ENCODE results near the gene S100A11. TPM values are rescaled to one million over a fixed set of nuclear protein-coding genes. Genes with fewer than 3 reads are reported as not detected.

S100A11 gene
- polyA plus RNA-seq, 1 of the 3 experiments (the other 2 are of a cell fraction) = 736 TPM

DNA sequence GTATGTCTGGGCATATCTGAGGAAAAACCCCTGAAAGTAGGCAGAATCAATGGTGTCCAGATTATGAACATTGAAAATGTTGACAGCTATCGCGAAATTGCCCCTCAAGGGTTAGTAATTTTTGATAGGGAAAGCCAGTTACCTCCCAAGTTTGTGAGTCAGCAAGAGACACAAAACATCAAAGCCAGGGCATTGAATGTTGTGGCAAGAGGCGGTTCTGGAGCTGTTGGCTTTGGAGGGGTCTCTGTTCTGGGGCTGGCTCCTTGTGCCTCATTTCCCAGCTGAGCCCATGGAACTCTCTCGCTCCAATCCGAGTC lies 10.6 kb upstream of the S100A11 start:
- no peaks in the 10 kb centered on the region for H3K9me3 ChIP-seq
- H3K4me1 ChIP-seq (ENCODE audit: control insufficient read depth in 1 of 2, insufficient read depth in 2 of 2, low read depth in 1 of 2, low read length in 1 of 2) = peaks cover 11 to 12% of the 10 kb centered on the region in 2 experiments; a peak in 3 of 4 replicates
- H3K4me3 ChIP-seq (ENCODE audit: low read depth in 2 of 2, low read length in 1 of 2) = peak overlapping the region; percentile 26 to 55; a peak in 3 of 4 replicates
- POLR2A ChIA-PET = no interaction called here
- H3K9me2 ChIP-seq = no peaks in the 10 kb centered on the region
- H4K20me1 ChIP-seq (ENCODE audit: insufficient read depth) = no peaks in the 10 kb centered on the region
- CTCF ChIA-PET = interaction anchor here (0.9 to 3.0 kb wide), 4 partner anchors 12 to 411 kb away, joined by 3 to 12 read pairs (median 3); no protein-coding TSS in a partner anchor
- H3K27me3 ChIP-seq (ENCODE audit: insufficient read depth) = peaks cover 7% of the 10 kb centered on the region; the same call in 1 of the 2 replicates
- 83% methylated on average over 2 of the region's 5 CpGs for WGBS (ENCODE audit: low lambda C conversion rate)
- no peaks in the 10 kb centered on the region for H3K36me3 ChIP-seq (replicated peaks in 1 of 2; ENCODE audit: control insufficient read depth in 1 of 2, insufficient read depth in 2 of 2, low read length in 1 of 2)
- H3K9ac ChIP-seq = peak overlapping the region; percentile 85
- H3K79me2 ChIP-seq (ENCODE audit: insufficient read depth) = no peaks in the 10 kb centered on the region
- H2AFZ ChIP-seq (ENCODE audit: low read depth) = peak overlapping the region; percentile 87
- peak overlapping the region; percentile 77 for H3K4me2 ChIP-seq
- H3F3A ChIP-seq (replicated peaks; ENCODE audit: insufficient read depth) = peaks cover 24% of the 10 kb centered on the region
- peak overlapping the region; percentile 90 to 97 for H3K27ac ChIP-seq (ENCODE audit: low read depth in 2 of 2, low read length in 1 of 2)
- no peak for DNase-seq
- TF ChIP-seq RFX5 (IDR thresholded peaks at IDR 0.05; ENCODE audit: low read length) = no peak
- TF ChIP-seq NFIC (IDR thresholded peaks at IDR 0.05; ENCODE audit: borderline replicate concordance) = no peak
- no peak for TF ChIP-seq EP300 (IDR thresholded peaks at IDR 0.05; ENCODE audit: borderline replicate concordance in 1 of 2, low read depth in 1 of 2, low read length in 1 of 2)
- no peak for TF ChIP-seq EZH2phosphoT487 (IDR thresholded peaks at IDR 0.05; ENCODE audit: borderline replicate concordance, low read depth)
- TF ChIP-seq TEAD4 (IDR thresholded peaks at IDR 0.05; ENCODE audit: borderline replicate concordance, insufficient read depth) = no peak

GRCh38 chr1:152044386-152044785 lies 7.6 kb upstream of the S100A11 start:
- Histone ChIP-seq H3K9me3 (no peaks in the 10 kb centered on the region), H3K79me2 (ENCODE audit: insufficient read depth) (no peaks in the 10 kb centered on the region), H3K27ac (ENCODE audit: low read depth in 2 of 2, low read length in 1 of 2) (no peak overlapping the region), H3K27me3 (ENCODE audit: insufficient read depth) (peaks cover 27% of the 10 kb centered on the region), H3K4me3 (ENCODE audit: low read depth in 2 of 2, low read length in 1 of 2) (no peak overlapping the region), H3K9ac (no peak overlapping the region), H3K4me1 (ENCODE audit: control insufficient read depth in 1 of 2, insufficient read depth in 2 of 2, low read depth in 1 of 2, low read length in 1 of 2) (peaks cover 11 to 12% of the 10 kb centered on the region in 2 experiments; a peak in 3 of 4 replicates), H3F3A (replicated peaks; ENCODE audit: insufficient read depth) (peaks cover 24% of the 10 kb centered on the region), H3K4me2 (no peak overlapping the region), H3K9me2 (no peaks in the 10 kb centered on the region), H4K20me1 (ENCODE audit: insufficient read depth) (no peaks in the 10 kb centered on the region), H3K36me3 (replicated peaks in 1 of 2; ENCODE audit: control insufficient read depth in 1 of 2, insufficient read depth in 2 of 2, low read length in 1 of 2) (no peaks in the 10 kb centered on the region), H2AFZ (ENCODE audit: low read depth) (no peak overlapping the region)
- DNase-seq = no peak
- TF ChIP-seq EZH2phosphoT487 (IDR thresholded peaks at IDR 0.05; ENCODE audit: borderline replicate concordance, low read depth) = no peak
- TF ChIP-seq RAD21 (IDR thresholded peaks at IDR 0.05; ENCODE audit: low read length) = no peak
- no peak for TF ChIP-seq ELF1 (IDR thresholded peaks at IDR 0.05)
- no peak for TF ChIP-seq NFIC (IDR thresholded peaks at IDR 0.05; ENCODE audit: borderline replicate concordance)
- TF ChIP-seq, protein P1, sequence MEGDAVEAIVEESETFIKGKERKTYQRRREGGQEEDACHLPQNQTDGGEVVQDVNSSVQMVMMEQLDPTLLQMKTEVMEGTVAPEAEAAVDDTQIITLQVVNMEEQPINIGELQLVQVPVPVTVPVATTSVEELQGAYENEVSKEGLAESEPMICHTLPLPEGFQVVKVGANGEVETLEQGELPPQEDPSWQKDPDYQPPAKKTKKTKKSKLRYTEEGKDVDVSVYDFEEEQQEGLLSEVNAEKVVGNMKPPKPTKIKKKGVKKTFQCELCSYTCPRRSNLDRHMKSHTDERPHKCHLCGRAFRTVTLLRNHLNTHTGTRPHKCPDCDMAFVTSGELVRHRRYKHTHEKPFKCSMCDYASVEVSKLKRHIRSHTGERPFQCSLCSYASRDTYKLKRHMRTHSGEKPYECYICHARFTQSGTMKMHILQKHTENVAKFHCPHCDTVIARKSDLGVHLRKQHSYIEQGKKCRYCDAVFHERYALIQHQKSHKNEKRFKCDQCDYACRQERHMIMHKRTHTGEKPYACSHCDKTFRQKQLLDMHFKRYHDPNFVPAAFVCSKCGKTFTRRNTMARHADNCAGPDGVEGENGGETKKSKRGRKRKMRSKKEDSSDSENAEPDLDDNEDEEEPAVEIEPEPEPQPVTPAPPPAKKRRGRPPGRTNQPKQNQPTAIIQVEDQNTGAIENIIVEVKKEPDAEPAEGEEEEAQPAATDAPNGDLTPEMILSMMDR (IDR thresholded peaks at IDR 0.05) = no peak
- TF ChIP-seq SMC3 (IDR thresholded peaks at IDR 0.05; ENCODE audit: low read depth, low read length) = no peak
- TF ChIP-seq USF2 (IDR thresholded peaks at IDR 0.05; ENCODE audit: borderline replicate concordance, low read depth, low read length) = no peak
- TF ChIP-seq RFX5 (IDR thresholded peaks at IDR 0.05; ENCODE audit: low read length) = no peak
- no peak for TF ChIP-seq GATA2 (CRISPR knock-in tag; IDR thresholded peaks at IDR 0.05)
- TF ChIP-seq, protein P2, sequence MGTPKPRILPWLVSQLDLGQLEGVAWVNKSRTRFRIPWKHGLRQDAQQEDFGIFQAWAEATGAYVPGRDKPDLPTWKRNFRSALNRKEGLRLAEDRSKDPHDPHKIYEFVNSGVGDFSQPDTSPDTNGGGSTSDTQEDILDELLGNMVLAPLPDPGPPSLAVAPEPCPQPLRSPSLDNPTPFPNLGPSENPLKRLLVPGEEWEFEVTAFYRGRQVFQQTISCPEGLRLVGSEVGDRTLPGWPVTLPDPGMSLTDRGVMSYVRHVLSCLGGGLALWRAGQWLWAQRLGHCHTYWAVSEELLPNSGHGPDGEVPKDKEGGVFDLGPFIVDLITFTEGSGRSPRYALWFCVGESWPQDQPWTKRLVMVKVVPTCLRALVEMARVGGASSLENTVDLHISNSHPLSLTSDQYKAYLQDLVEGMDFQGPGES (IDR thresholded peaks at IDR 0.05; ENCODE audit: low read depth, low read length) = no peak
- TF ChIP-seq TAF1 (IDR thresholded peaks at IDR 0.05; ENCODE audit: borderline replicate concordance, low read depth, low read length) = no peak
- no peak for TF ChIP-seq RXRA (IDR thresholded peaks at IDR 0.05; ENCODE audit: borderline replicate concordance, low read depth)
- no peak for TF ChIP-seq ZBTB33 (IDR thresholded peaks at IDR 0.05; ENCODE audit: borderline replicate concordance, low read depth)
- no peak for TF ChIP-seq PBX3 (IDR thresholded peaks at IDR 0.05)
- TF ChIP-seq, protein P3, sequence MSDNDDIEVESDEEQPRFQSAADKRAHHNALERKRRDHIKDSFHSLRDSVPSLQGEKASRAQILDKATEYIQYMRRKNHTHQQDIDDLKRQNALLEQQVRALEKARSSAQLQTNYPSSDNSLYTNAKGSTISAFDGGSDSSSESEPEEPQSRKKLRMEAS (IDR thresholded peaks at IDR 0.05; ENCODE audit: low read depth) = no peak
- no peak for TF ChIP-seq MXI1 (IDR thresholded peaks at IDR 0.05; ENCODE audit: low read depth, low read length)
- no peak for TF ChIP-seq YY1 (IDR thresholded peaks at IDR 0.05; ENCODE audit: low read depth)
- CTCF ChIA-PET = interaction anchor here (0.7 to 1.8 kb wide), 2 partner anchors 9 to 141 kb away, joined by 3 to 4 read pairs; no protein-coding TSS in a partner anchor
- POLR2A ChIA-PET = no interaction called here
- WGBS (ENCODE audit: low lambda C conversion rate) = 35% methylated on average over 3 of the region's 3 CpGs
